ENCODE results near the gene TBX15.
"Not testable (repeated sequence)": the region's sequence is repeated elsewhere in the genome, so short reads cannot be mapped to it uniquely, and the experiment has no call there.

Gene TBX15

DNA sequence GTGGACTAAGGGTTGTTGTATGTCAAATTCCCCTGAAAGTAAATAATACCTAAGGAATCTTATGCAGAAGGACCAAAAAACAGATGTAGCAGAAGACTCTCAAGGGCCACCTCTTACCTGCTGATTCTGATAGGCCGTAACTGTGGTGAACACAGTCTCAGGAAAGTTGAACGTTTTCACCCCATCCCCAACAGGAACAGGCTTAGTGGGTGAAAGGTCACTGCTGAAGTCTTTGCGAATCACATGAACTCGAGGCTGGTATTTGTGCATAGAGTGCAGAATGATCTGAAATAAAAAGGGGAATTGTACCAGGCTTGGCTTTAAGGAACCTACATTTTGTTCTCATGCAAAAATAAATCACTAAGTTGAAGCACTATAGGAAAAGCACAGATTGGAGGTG, 64.8 kb downstream of the TBX15 start:
- no peak for DNase-seq

DNA sequence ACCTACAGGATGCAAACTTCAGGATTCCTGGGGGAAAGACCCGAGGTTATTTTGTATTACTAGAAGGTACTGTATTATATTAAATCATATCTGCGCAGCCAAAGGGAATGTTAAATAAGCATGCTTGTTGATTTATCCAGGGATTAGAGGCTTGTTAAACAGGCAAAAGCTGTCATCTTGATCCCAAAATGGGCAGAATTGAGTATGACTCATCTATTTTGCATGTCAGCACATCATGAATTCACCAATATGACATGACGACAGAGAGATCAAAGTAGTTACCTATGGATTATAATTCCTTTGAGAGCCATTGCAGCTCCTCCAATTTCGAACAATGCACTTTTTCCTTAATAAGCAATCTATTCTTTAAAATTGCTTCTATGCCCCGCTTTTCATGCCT, 66.1 kb downstream of the TBX15 start:
- no peak for DNase-seq

DNA sequence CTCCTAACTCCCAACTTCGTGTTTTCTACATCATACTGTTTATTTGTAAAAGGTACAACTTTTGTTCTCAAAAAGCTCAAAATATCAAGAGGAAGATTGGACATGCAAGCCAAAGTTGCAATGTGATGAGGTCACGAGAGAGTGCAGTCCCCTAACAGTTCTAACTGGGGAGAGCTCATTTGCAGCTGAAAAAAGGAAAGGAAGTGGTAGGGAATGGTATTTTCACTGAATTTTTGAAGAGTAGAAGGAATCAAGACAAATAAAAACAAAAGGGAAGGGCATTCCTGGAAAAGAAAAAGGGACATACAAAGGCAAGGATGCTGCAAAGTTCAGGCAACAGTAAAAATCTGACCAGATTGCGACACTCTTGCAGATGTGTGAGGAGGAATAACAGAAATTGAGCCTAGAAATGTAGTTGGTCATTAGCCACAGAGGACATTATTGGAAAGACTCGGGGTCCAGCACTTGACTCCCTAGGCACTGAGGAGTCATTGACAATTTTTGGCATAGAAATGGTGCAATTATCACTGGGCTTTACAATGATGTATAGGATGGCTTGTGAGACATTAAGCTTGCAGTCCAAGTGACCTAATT, 67.9 kb downstream of the TBX15 start:
- no peak for DNase-seq

DNA sequence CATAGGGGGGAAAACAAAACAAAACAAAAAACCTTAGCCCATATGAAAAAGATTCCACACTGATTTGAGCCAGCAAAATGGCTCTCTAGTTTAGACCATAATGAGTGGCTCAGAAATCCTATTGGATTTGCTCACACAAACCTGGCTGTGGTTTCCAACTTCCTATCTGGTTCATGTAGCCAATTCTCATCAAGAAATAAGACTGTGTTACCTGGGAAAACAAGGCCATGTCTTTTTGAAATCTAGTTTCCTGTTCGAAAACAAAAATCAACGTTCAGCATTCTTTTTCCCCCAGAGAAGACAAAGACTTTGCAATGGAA, 69.2 kb downstream of the TBX15 start:
- no peak for DNase-seq

DNA sequence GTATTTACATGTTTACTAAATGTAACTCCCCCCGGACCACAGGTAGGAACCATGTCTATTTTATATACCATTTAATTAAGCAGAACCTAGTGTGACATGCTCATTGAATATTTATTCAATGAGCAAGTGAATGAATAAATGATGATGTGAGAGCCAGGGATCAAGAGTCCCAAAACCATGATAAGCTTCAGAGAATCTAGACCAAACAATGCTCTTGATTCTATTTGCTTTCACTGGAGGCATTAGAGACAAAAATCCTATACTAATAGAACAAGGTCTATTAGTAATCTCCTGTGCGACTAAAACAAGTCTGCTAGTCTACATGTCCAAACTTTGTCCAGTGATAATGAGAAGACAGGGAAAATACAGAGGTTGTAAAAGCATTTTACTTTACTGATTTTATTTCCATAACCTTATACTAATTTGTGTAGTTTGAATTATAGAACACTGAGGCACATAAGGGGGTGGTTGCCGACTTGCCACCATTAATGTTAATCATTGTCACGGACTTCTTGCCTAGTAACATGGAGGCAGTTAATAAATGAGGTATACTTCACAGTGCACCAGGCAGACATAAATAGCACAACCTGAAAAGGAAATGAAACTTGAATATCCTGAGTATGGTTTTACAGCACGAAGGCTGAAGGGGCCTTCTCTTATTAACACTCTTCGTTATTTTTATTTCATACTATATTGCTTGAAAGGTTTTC, 69.8 kb downstream of the TBX15 start:
- DNase-seq = no peak

DNA sequence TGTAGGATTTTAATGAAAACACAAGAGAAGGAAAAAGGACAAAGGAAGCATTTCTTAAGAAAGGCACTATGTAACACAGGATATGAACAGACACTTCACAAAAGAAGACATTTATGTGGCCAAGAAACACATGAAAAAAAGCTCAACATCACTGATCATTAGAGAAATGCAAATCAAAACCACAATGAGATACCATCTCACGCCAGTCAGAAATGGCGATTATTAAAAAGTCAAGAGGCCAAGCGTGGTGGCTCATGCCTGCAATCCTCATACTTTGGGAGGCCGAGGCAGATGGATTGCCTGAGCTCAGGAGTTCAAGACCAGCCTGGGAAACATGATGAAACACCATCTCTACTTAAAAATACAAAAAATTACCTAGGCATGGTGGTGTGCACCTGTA, 71.8 kb downstream of the TBX15 start:
- not testable (repeated sequence) for DNase-seq

DNA sequence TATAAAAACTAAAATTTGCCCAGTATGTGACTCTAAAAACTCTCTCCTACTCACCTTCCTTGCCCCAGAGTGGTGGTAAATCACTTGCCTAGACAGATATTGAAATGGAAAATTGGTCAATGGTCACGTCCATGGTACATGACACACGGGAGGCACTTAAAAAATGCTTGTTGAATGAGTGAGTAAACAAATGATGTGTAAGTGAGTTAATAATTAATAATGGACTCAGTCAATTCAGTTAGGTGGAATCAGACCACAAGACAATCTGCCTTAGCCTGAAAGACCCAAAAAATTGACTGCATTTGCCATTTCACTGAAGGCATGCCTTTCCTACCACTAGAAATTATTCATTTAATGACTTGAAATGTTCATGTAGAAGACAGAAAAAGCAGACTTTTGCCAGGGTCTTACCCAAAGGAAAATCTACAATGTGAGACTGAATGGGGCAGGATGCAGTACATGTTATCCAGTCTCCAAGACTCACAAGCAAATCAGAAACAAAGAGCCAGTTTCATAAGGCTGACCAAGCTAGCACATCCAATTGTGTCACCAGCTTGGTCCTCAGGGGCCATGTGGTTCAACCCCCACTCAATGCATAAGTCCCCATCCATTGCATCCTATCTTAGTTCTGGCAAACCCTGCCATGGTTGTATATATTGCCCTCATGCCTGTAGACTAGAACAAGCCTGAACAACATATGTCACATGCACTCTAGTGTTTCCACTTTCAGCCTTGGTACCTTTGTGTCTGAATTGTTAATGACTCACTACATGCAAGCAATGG, 73.6 kb downstream of the TBX15 start:
- DNase-seq = no peak

DNA sequence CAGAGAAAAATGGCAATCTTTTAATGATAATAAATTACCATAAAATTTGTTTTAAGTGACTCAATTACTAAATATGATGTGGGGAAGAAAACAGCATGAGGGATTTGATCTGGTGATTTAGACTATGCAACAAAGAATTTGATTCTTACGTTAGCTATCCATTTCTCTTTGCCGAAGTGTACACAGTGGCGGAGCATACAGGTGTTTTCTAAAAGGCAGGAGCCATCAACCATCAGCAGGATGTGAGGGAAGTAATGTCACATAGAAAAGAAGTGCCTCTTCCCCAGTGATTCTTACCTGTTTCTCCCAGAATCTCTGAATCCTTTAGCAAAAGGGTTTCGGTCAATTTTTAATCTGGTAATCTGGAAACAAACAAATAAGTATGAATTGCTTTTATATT, 74.3 kb downstream of the TBX15 start:
- DNase-seq = no peak

DNA sequence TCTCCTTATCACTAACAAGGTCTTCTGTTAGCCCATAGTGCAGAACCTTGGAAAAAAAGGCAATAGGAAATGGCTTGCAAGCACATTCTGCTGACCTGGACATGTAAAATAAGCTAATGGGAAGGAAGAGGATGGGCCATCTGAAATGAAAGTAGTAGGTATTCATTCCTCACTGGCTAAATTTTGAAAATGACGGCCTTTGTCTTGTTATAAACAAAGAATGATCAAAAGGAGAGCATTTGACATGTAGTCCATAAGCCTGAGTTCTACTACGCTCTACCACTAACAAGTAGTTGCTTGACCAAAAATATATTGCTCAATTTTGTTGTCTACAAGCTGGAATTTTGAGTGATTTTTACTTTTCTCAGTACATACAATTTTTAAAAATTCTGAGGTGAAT, 75.6 kb downstream of the TBX15 start:
- no peak for DNase-seq

DNA sequence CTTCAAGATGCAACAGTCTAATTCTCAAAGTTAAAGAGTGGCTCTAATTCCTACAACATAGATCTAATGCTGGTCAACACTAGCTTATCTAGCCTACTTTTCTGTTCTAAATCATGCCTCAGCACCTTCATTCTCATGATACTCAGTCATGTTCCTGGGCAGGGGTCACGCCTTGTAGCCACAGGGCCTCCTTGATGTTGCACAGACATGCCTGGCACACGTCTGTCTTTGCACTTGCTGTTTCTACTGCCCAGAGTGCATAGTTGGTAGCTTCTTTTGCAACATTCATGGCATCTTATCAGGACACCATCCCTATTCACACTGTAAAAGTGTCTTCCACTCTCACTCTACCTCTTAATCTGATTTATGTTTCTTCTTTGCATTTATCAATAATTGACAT, 76.6 kb downstream of the TBX15 start:
- no peak for DNase-seq

DNA sequence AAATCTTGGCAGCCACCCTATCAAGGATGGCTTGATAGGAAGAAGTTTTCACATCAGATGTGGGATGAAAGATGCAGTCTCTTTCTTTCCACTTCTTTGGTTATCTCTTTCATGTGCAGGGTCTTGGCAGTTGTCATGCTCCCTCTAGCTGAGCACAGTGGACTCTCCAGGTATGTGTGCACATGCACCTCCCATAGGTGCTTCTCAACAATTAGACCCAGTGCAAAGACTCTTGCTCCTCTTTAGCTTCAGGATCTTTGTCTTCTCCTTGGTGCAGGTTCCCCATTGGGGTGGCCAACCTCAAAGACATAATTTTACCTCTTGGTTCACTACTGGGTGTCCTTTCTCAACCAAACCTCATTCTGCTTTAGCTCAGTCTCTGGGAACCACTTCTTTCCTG, 80.7 kb downstream of the TBX15 start:
- DNase-seq = no peak

DNA sequence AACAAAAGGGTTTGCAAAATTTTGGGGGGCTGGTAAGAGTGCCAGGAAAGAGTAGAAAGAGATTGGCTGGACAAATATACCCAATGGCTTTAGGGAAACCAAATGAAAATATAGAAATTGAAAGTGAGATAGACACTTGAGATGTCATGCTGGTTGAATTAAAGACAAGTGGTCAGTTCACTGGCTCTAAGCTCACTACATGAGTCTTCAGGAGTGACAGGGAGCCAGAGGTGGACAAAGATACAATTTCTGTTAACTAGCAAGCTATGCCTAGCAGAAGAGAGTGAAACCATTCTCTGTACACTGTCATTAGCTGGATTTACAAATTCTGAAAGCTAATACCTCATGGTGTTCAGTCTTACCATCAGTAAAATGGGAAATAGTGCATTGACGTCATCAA, 82.5 kb downstream of the TBX15 start:
- no peak for DNase-seq

DNA sequence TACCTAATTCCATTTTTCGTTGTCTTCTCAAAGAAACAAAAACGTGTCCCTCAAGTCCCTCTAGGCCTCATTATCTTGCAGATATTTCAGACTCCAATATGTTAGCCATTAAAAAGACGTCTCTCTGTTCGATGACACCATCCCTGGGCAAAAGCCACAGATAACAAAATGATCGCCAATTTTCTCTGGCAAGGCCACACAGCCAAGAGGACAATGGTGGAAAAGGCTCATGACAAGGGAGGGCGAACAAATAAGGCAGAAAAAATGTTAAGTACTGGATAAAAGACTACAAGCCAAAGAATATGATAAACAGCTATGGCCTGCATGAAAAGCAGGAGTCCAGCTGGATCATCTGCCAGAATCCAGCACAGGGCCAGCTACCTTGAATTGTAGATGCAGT, 82.9 kb downstream of the TBX15 start:
- DNase-seq = no peak

DNA sequence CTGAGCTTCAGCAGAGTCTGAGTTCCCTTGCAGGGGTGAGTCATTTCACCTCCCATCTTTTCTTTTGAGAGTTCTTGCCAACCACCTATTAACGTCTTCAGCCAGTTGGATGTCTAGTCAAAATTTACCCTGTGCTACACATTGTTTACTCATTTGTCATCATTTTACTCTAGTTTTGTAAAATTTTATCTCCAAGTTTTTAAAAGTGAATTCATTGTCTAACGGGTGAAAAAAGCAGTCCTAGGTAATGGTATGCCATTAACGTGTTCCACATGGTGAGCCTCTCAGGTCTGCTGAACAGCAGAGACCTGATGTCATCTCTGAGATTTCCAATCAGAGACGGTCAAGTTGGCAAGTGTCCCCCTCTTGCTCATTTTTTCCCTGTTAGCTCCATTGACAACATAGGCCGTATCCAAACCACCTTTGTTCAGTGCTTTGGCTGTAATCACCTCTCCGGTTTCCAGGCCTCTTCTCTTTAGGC, 85.4 kb downstream of the TBX15 start:
- DNase-seq = no peak

DNA sequence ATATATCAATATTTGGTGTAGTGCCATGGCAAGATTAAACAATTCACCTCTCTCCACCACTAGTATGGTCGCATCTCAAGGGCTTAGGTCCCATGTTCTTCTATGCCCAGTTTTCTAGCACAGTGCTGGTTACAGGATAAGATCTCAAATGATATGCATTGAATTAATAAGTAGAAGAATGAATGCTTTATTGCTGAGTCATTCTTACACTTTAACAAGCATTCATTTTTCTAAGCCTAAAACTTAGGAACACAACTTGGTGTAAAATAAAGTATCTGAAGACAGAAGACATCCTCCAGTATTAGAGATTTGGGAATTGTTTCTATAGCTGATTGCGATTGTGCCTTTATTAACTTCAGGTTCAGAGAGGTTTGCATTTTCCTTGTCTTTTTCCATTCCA, 85.8 kb downstream of the TBX15 start:
- DNase-seq = no peak

DNA sequence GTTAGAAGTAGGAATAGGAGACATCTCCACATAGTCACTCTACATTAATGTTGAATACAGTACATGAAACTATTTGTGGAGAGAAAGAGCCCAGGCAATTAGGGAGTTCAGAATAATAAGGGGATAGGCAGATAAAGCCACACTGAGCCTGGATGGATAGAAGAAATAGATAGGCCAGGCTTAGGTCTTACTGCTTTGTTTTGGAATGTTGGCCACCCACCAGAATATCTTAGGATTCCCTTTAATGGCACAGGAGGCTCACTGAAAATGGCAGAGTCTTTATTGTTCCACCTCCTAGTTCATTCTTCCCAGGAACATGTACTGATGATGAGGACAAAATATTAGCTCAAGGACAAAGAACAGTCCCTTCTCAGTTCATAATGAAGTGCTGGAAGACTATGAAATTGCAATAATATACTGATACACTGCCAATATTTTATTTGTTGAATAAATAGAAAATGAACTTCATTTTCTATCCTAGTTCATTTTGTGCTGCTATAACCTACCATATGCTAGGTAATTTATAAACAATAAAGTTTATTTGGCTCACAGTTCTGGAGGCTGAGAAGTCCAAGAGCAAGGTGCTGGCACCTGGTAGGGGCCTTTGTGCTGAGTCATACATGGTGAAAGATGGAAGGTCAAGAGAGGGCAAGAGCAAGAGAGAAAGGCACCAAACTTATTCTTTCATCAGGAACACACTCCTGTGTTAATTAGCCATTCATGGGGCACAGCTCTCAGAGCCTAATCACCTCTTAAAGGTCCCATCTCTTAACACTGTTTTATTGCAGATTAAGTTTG, 87.3 kb downstream of the TBX15 start:
- no peak for DNase-seq

DNA sequence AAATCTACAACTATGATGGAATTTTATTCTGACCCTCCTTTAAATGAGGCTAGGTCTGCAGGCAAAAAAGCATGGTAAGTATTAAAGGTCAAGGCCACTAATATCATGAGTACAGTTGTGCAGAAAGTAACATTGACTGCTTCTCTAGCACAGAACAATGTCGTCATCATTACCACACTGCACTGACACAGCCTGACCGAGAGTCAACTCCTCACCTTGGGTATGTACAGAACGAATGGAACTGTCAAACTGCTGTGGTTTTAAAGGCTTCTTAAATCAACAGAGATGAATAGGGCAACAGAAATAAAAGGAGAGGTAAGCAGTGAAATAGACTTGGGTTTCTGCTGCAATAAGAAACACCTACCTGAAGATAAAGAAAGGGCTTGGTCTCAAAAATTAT, 88.8 kb downstream of the TBX15 start:
- DNase-seq = no peak

DNA sequence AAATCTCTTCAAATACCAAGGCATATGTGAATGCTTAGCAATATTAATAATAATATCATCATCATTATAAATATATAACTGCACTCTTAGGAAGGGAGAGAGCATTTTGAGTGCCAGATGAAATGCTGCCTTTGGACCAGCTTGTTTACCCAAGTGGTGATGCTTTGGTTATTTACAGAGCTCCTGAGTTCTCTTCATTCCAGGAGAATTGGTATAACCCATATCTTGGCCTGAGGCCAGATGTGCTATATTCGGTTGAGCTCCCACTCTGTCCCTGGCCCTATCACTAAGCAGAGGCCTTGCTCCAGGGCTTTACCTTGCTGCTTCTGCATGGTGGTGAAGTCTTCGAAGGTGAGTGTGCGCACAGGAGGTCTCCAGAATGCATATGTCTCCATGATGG, 89.4 kb downstream of the TBX15 start:
- no peak for DNase-seq

DNA sequence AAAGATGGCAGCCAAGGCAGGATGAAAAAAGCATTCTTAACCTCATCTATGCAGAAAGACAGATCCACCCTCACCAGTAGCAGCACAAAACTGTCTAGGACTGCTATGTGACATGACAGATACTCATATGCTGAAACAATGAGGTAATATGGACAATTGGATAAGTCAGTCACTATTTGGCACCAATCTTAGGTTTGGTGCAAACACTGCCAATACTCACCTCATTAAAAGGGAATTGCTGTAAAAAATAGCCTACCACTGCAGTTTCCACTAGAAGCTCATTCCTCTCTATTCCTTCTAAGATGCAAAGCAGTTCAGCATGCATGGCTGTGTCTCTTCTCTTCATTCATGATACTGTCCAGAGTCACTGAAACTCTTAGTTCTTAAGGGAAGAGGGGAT, 91.7 kb downstream of the TBX15 start:
- no peak for DNase-seq

DNA sequence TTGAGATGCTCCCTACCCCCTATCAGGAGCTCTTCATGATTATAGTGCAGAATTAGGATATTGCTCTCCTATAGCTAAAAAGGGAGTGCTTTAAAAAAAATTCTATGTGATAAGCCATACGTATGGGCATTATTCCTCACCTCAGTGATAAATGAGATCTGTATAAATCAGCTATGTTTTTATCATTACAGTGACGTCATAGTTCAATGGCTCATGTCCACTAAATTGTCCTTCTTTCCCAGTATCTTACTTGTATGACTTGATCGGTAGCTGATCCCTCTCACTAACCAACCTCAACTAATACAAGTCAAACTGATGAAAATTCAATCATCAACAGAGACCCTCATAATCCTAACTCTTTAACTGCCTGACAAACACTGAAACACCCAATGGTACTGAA, 93.3 kb downstream of the TBX15 start:
- no peak for DNase-seq

DNA sequence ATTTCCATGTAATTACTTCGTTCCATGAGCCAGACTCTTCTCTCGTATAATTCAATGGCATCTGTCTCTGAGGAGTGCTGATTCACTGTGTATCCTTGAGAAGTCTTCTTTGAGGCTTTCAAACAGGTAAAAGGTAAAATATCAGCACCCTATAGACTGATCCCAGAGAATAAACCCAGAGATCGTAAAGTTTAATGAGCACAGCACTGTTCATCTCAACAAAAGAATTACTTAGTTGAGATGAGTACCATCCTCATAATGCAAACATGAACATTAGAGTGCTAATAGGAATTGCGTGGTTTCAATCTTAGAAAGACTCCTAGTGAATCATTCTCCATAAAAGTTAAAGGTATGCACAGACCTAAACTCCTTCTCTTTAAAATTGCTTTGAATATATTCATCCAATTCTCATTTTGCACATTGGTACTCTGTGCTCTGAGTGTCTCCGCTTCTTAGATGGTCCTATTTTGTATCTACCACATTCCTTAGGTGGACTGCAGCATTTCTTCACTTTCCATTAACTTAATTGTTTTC, 97.2 kb downstream of the TBX15 start:
- no peak for DNase-seq

DNA sequence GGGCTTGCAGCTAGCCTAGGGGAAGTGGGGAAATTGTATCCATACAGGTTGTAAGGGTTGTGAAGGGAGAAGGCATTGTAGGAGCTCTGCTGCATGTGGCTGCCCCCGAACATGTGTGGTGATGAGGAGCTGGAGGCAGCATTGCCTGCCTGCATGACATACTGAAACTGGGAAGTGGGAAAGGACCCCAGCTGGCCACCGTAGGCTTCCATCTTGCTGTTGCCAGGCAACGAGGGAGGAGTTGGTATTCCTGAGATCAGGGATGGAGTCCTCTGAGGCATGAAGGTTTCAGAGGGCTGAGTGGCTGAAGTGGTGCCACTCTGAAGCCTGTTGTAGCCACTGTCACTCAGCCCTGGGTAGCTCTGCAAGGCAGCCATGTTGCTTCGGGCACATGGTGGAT, 103.2 kb downstream of the TBX15 start:
- no peak for DNase-seq

DNA sequence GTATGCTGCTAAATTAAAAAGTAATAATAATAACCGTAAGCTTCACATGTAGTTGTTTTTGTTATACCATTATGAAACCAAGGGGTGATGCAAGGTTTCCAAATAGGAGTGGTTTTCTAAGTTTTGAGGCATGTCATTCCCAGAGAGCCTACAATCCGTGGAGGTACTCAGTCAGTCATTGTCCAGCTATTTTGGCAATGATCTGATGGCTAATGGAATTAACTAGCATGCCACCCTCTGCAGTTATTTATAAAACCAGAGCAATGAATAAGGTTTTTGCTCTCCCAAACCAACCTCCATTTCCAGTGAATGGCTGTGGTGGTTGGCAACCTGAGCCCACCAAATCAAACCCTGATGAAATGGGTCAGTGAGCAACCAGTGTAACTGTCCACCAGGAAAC, 106.4 kb downstream of the TBX15 start:
- no peak for DNase-seq
